NB4 (cell line): ENCODE results near the gene ZIC5.

ENCODE experiments used
- POLR2A ChIP-seq: IDR thresholded peaks from 2 replicates; pipeline ENCODE4 v1.6.1; 2011; ENCODE audit warnings: mild to moderate bottlenecking; ENCODE audit not compliant: insufficient read length; ENCODE audit errors: extremely low read depth
- TF ChIP-seq, protein P1 (sequence below): IDR thresholded peaks from 2 replicates; pipeline ENCODE4 v1.6.1; 2011; ENCODE audit warnings: low read depth, low read length

DNA sequence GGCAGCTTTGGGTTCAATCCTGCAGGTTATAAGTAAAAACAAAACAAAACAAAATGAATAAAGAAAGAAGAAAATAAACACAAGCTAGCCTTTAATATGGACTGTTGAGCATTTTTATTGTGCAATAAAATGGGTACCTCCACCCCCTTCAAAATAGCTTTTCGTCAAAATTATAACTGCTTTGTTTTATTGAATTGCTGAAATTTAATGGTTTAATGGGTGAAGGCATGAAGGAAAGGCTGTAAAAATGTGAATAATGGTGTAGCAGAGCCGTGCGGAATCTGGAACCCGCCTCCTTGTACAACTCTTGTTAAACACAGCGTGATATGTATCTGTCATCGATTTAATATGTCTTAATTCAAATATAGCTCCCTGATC lies 2.2 kb upstream of the ZIC5 start:
- TF ChIP-seq, protein P1, sequence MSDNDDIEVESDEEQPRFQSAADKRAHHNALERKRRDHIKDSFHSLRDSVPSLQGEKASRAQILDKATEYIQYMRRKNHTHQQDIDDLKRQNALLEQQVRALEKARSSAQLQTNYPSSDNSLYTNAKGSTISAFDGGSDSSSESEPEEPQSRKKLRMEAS: no peak
- no peak for TF ChIP-seq POLR2A
